GM21515 (cell line): ENCODE results near the gene CCDC43.
"Not testable (repeated sequence)": the region's sequence is repeated elsewhere in the genome, so short reads cannot be mapped to it uniquely, and the experiment has no call there.

Experiments
- ATAC-seq: cut with Tn5 transposase; IDR thresholded peaks from one replicate; pipeline ENCODE4 v1.9.1; 2021; ENCODE audit not compliant: unreplicated experiment

The CCDC43 gene

GRCh38 chr17:44672479-44673093 lies 17.0 kb downstream of the CCDC43 start:
- ATAC-seq = no peak

GRCh38 chr17:44666006-44666405 lies 23.6 kb downstream of the CCDC43 start:
- ATAC-seq = no peak

GRCh38 chr17:44664867-44665266 lies 24.7 kb downstream of the CCDC43 start:
- no peak for ATAC-seq

GRCh38 chr17:44663095-44663494 lies 26.5 kb downstream of the CCDC43 start:
- no peak for ATAC-seq

- ATAC-seq = no peak
Observed at GRCh38 chr17:44661835-44662234, 27.7 kb downstream of the CCDC43 start.

DNA sequence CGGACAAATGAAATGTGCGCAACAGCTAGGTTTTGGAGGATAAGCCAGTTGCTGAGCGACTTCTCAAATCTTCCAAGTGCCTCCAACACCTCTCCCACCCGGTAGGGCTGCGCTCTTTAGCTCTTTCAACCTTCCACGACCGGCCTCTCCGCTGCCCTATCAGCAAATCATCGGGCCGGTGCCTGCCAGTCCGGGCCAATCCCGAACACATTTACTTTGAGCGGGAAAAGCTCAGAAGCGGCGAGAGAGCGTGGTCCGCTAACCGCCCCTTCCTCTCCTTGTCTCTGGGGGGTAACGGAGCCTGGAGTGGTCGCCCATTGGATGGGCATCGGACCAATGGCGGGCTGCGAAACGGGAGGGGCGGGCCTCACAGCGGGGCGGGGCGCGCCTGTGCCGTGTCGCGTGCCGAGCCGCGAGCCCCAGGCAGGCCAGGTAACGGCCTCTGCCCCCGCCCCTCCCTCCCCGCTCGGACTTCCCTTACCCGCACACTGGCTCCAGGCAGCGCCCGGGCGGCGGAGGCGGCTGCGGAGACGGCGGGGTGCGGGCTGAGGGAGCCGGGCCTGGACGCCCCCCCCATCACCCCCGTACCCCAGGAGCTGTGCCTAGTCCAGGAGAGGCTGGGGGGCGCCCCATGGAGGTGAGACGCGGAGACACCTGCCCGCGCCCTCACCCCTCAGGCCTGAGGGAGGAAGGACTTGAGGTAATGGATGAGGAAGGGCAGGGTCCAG lies 33.4 kb downstream of the CCDC43 start, which contains the start of gene MEIOC:
TSS of gene MEIOC (plus strand) at position 486 of the 728 bp plus-strand sequence. CDS start at position 632, 146 bp downstream.
- ATAC-seq = no peak

DNA sequence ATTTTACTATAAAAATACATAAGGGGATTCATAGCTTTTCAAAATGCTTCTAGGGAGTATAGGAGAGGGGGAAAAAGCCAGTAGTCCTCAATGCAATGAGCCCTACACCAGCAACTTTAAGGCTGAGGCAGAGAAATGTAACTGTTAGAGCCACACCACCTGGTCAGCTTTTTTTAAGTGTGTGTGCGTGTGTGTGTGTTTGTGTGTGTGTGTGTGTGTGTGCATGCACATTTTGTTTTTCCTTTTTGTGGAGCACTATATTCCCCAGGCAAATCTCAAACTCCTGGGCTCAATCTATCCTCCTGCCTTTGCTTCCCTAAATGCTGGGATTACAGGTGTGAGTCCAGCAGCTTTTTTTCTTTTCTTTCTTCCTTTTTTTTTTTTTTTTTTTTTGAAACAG lies 35.6 kb downstream of the CCDC43 start:
- no peak for ATAC-seq

- ATAC-seq = no peak
Observed at GRCh38 chr17:44653384-44653783, 36.2 kb downstream of the CCDC43 start.

GRCh38 chr17:44652727-44653126 lies 36.8 kb downstream of the CCDC43 start:
- ATAC-seq = no peak

- no peak for ATAC-seq
Observed at GRCh38 chr17:44651228-44651627, 38.3 kb downstream of the CCDC43 start.

DNA sequence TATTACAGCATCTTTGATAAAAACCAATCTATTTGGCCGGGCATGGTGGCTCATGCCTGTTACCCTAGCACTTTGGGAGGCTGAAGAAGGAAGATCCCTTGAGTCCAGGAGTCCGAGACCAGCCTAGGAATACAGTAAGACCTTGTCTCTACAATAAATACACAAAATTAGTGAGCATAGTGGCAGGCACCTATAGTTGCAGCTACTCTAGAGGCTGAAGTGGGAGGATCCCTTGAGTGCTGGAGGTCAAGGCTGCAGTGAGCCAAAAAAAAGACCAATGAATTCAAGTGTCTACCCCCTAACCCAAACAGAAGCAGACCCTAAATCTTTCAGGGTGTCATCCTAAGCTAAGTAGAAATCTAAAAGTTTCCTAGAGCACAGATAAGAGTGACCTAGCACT lies 40.6 kb downstream of the CCDC43 start:
- no peak for ATAC-seq

- ATAC-seq = no peak
Observed at GRCh38 chr17:44647736-44648135, 41.8 kb downstream of the CCDC43 start.

- ATAC-seq = no peak
Observed at GRCh38 chr17:44646280-44646679, 43.3 kb downstream of the CCDC43 start.

- no peak for ATAC-seq
Observed at GRCh38 chr17:44645341-44645740, 44.2 kb downstream of the CCDC43 start.

DNA sequence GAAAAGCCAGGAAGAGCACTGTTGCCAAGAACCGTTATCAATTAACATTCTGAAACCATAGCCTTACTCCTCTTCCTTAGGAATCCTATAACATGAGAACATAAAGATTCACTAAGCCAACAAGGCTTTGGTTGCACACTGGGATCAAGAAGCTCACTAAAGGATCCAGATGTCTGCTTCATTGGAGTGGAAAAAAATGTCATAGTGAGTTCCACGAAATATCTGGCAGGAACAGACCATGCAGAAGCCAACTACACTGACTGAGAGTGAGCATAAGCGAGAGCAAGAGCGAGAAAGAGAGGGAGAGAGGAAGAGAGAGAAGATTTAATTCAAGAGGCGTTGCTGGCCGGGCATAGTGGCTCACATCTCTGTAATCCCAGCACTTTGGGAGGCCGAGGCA lies 46.7 kb downstream of the CCDC43 start:
- no peak for ATAC-seq

- no peak for ATAC-seq
Observed at GRCh38 chr17:44637066-44637465, 52.5 kb downstream of the CCDC43 start.

- ATAC-seq = no peak
Observed at GRCh38 chr17:44636562-44636961, 53.0 kb downstream of the CCDC43 start.

- ATAC-seq = not testable (repeated sequence)
Observed at GRCh38 chr17:44634401-44634800, 55.2 kb downstream of the CCDC43 start.

- no peak for ATAC-seq
Observed at GRCh38 chr17:44633998-44634397, 55.6 kb downstream of the CCDC43 start.

DNA sequence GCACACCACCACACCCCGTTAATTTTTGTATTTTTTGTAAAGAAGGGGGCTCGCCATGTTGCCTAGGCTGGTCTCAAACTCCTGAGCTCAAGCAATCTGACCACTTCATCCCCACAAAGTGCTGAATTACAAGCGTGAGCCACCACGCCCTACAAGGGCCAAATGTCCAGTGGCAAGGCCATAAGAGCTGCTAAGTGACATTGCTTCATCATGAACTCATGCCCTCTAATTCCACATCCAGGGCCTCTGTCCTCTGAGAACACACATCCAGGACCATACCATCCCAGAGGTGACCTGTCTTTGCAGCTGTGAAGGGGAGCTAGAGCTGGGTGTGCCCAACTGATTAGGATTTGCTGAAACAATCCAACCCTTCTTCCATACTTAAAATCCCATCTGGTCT lies 58.9 kb downstream of the CCDC43 start:
- ATAC-seq = no peak

DNA sequence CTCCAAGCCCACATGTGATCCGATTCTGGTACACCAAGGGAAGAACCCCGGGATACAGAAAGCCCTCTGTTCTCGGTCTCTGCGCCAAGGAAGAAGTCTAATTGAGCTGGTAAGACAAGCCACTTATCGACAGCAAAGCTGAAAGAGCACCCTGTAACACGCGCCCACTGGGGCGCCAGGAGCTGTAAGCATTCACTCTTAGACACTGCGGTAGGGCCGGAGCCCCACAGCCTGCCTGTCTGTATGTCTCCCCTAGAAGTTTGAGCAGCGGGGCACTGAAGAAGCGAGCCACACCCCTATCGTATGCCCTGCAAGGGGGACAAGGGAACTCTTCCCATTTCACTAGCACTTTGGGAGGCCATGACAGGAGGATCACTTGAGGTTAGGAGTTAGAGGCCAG lies 60.3 kb downstream of the CCDC43 start:
- ATAC-seq = no peak
